K562 (cell line): ENCODE measurements around the gene ZSCAN2. TPM values are rescaled to one million over a fixed set of nuclear protein-coding genes. Genes with fewer than 3 reads are reported as not detected.

ENCODE experiments used
- ATAC-seq: fragments of 200-7000 bp; cut with Tn5 transposase; 3 replicates; pipeline ENCODE4 v1.9.1; 2020; ENCODE audit warnings: moderate library complexity
- BruUV-seq: library from RNA; stranded (reverse); fragments of 400-500 nt; replicated peaks from 2 replicates; lab custom pipeline; 2021; lab: Mats Ljungman, UMichigan
- CTCF ChIA-PET: fragments of 300-600 bp; formaldehyde crosslinking; extraction: SDS; loops from one replicate; lab custom pipeline; 2021; ENCODE audit warnings: low intra/inter-chr PET ratio; lab: Yijun Ruan, JAX
- POLR2A ChIA-PET: fragments of 300-600, 350-650 bp; sonication (Branson Sonifier 250); formaldehyde crosslinking; extraction: SDS; loops from one replicate; lab custom pipeline; 2021; ENCODE audit warnings: antibody characterized with exemption, inconsistent platforms; lab: Yijun Ruan, JAX
- DNase-seq, 4 experiments: peaks; one replicate each; pipeline versions ENCODE4 v3.0.0 to v3.0.0-alpha.2; 2011 to 2018; ENCODE audit warnings: low spot score in 3 of 4, mixed read lengths in 3 of 4; ENCODE audit errors: extremely low read depth in 1 of 4
- FAIRE-seq: peaks from 2 replicates; lab custom pipeline; 2011; peaks lifted over from hg19 to GRCh38; lab: Jason Lieb, UNC
- H2AFZ ChIP-seq: 2 replicates; pipeline ENCODE4 v1.6.0; 2011; ENCODE audit warnings: low read depth, low read length, control low read depth, inconsistent platforms
- H3K27ac ChIP-seq: fragments of 200-600 bp; 3 replicates; pipeline ENCODE4 v1.8.0; 2011; ENCODE audit warnings: low read depth, mild to moderate bottlenecking, control low read depth, inconsistent platforms, low read length, moderate library complexity, mixed read lengths; ENCODE audit errors: extremely low read depth
- H3K27me3 ChIP-seq, 2 experiments: fragments of 300-600 bp in 1 of 2; 2 replicates in 1 of 2; 3 replicates in 1 of 2; pipeline versions ENCODE4 v1.6.0 to v1.8.0; 2011; ENCODE audit warnings: inconsistent platforms in 2 of 2, low read length in 2 of 2, mild to moderate bottlenecking in 1 of 2, mixed read lengths in 1 of 2, moderate library complexity in 1 of 2; ENCODE audit not compliant: control insufficient read depth in 2 of 2, insufficient read depth in 2 of 2
- H3K36me3 ChIP-seq: fragments of 300-600 bp; 3 replicates; pipeline ENCODE4 v1.8.0; 2011; ENCODE audit warnings: mild to moderate bottlenecking, low read length, inconsistent platforms; ENCODE audit not compliant: control insufficient read depth, insufficient read depth
- H3K4me1 ChIP-seq, 2 experiments: fragments of 200-600 bp in 1 of 2; replicated peaks in 1 of 2; 2 replicates in 1 of 2; 3 replicates in 1 of 2; pipeline versions ENCODE4 v1.5.1 to v1.8.0; 2011; ENCODE audit warnings: inconsistent platforms in 2 of 2, low read length in 2 of 2, mild to moderate bottlenecking in 1 of 2, mixed read lengths in 1 of 2, moderate library complexity in 1 of 2; ENCODE audit not compliant: control insufficient read depth in 2 of 2, insufficient read depth in 2 of 2
- H3K4me2 ChIP-seq: 2 replicates; pipeline ENCODE4 v1.6.1; 2011; ENCODE audit warnings: low read length, control low read depth, inconsistent platforms, mixed read lengths; ENCODE audit not compliant: insufficient read depth
- H3K4me3 ChIP-seq: fragments of 200-600 bp; sonication (generic), shearing (Covaris generic); 2 replicates; pipeline ENCODE4 v1.5.1; 2016; ENCODE audit warnings: control low read depth, inconsistent platforms
- H3K79me2 ChIP-seq: fragments of 200-600 bp; 3 replicates; pipeline ENCODE4 v1.8.0; 2011; ENCODE audit warnings: low read length, inconsistent platforms; ENCODE audit not compliant: control insufficient read depth, insufficient read depth
- H3K9ac ChIP-seq, 2 experiments: 2 replicates each; pipeline versions ENCODE4 v1.6.0 to v1.6.1; 2011; ENCODE audit warnings: low read depth in 2 of 2, low read length in 2 of 2, control low read depth in 1 of 2, inconsistent platforms in 1 of 2, mild to moderate bottlenecking in 1 of 2, mixed read lengths in 1 of 2; ENCODE audit not compliant: insufficient read depth in 1 of 2
- H3K9me1 ChIP-seq: one replicate; pipeline ENCODE4 v1.6.0; 2011; ENCODE audit warnings: inconsistent platforms, mild to moderate bottlenecking, low read length, moderate library complexity; ENCODE audit not compliant: control insufficient read depth, insufficient read depth
- H3K9me3 ChIP-seq: replicated peaks from 2 replicates; pipeline ENCODE4 v1.5.1; 2011; ENCODE audit warnings: low read depth, low read length, inconsistent platforms; ENCODE audit not compliant: control insufficient read depth, insufficient read depth
- H4K20me1 ChIP-seq: replicated peaks from 2 replicates; pipeline ENCODE4 v1.6.1; 2011; ENCODE audit warnings: low read length, inconsistent platforms, mixed read lengths; ENCODE audit not compliant: control insufficient read depth, insufficient read depth
- C11orf30 ChIP-seq: fragments of 450-650 bp; IDR thresholded peaks from 2 replicates; pipeline ENCODE4 v1.6.1; 2016; ENCODE audit warnings: low read depth, mild to moderate bottlenecking
- HDAC2 ChIP-seq: fragments of 450-650 bp; IDR thresholded peaks from 2 replicates; pipeline ENCODE4 v1.6.1; 2016; ENCODE audit warnings: mild to moderate bottlenecking
- HMG20A ChIP-seq: fragments of 450-650 bp; formaldehyde crosslinking; conservative IDR thresholded peaks from 2 replicates; pipeline ENCODE4 v1.4.0; 2020; ENCODE audit warnings: mild to moderate bottlenecking, mixed read lengths
- IRF1 ChIP-seq: sonication (generic); formaldehyde crosslinking; IDR thresholded peaks from 2 replicates; pipeline ENCODE4 v1.8.0; 2022; ENCODE audit warnings: missing genetic modification reagents, mild to moderate bottlenecking, borderline replicate concordance
- NBN ChIP-seq: fragments of 450-650 bp; IDR thresholded peaks from 2 replicates; pipeline ENCODE4 v1.6.1; 2016; ENCODE audit warnings: low read depth, mild to moderate bottlenecking
- NFRKB ChIP-seq: fragments of 450-650 bp; IDR thresholded peaks from 2 replicates; pipeline ENCODE4 v1.6.1; 2016; ENCODE audit warnings: low read depth
- PHB2 ChIP-seq: fragments of 450-650 bp; IDR thresholded peaks from 2 replicates; pipeline ENCODE4 v1.6.1; 2017; ENCODE audit warnings: low read depth
- POLR2AphosphoS5 ChIP-seq: IDR thresholded peaks from 2 replicates; pipeline ENCODE4 v1.6.1; 2011; ENCODE audit warnings: mild to moderate bottlenecking, low read depth, low read length, moderate library complexity; ENCODE audit not compliant: control insufficient read depth, insufficient read depth
- SMAD1 ChIP-seq: fragments of 150-350 bp; IDR thresholded peaks from 2 replicates; pipeline ENCODE4 v1.6.1; 2014; ENCODE audit warnings: low read length, low read depth; ENCODE audit not compliant: partially characterized antibody
- SMARCC2 ChIP-seq: fragments of 450-650 bp; IDR thresholded peaks from 2 replicates; pipeline ENCODE4 v1.6.1; 2017; ENCODE audit warnings: antibody characterized with exemption, moderate library complexity, mild to moderate bottlenecking, low read depth
- TAL1 ChIP-seq: fragments of 450-650 bp; IDR thresholded peaks from 2 replicates; pipeline ENCODE4 v1.6.1; 2016; ENCODE audit warnings: mild to moderate bottlenecking
- ZNF12 ChIP-seq: sonication (generic); formaldehyde crosslinking; IDR thresholded peaks from 2 replicates; pipeline ENCODE4 v1.4.0; 2020; ENCODE audit warnings: mild to moderate bottlenecking, missing genetic modification reagents
- ZNF431 ChIP-seq: sonication (generic); formaldehyde crosslinking; IDR thresholded peaks from 2 replicates; pipeline ENCODE4 v1.8.0; 2022; ENCODE audit warnings: mild to moderate bottlenecking, missing genetic modification reagents
- ZNF76 ChIP-seq: fragments of 250-450 bp; sonication (Bioruptor Pico); IDR thresholded peaks from 2 replicates; pipeline ENCODE4 v1.4.0; 2020; ENCODE audit warnings: mild to moderate bottlenecking, moderate library complexity, borderline replicate concordance
- WGBS: fragments of 100-300 bp; shearing (Covaris generic); methylation state at CpG from one replicate; pipeline ENCODE4 v1.1.6; 2016; ENCODE audit warnings: low coverage, mixed read lengths; ENCODE audit not compliant: insufficient coverage; ENCODE audit errors: missing lambda C conversion rate; 5-methylcytosine and 5-hydroxymethylcytosine counted together
- in situ Hi-C: fragments of 300-500 bp; cut with MboI; formaldehyde crosslinking; loops from 4 replicates; pipeline ENCODE4 v1.15.0; 2018; ENCODE audit warnings: inconsistent platforms, mixed read lengths
- intact Hi-C: fragments of 100-400 bp; cut with micrococcal nuclease; formaldehyde crosslinking; loops from 2 replicates; pipeline ENCODE4 v1.14.2; 2022
- polyA plus RNA-seq, 8 experiments: library from polyadenylated mRNA; depleted of rRNA in 4 of 8; stranded (reverse) in 5 of 8; unstranded in 3 of 8; fragments of >200 nt; fragmentation: Nextera tagmentation in 2 of 8; fragmentation: Illumina TruSeq in 1 of 8; extraction: Ambion mirVana in 2 of 8; extraction: Trizol in 1 of 8; gene quantifications; 2 replicates each; pipeline versions ENCODE4 v1.2.1 to v1.2.3, GENCODE V29; 2011 to 2014; ENCODE audit warnings: inconsistent platforms in 1 of 8, missing spikeins in 1 of 8
- total RNA-seq, 7 experiments: library from RNA; depleted of rRNA in 6 of 7; stranded (reverse); fragments of >200 nt in 6 of 7; fragmentation: Illumina TruSeq in 2 of 7; extraction: Trizol in 2 of 7; gene quantifications; 2 replicates each; pipeline versions ENCODE4 v1.2.1 to v1.2.3, GENCODE V29; 2011 to 2021; ENCODE audit warnings: low replicate concordance in 1 of 7
- TF ChIP-seq, protein P1 (sequence below), 2 experiments: IDR thresholded peaks; 2 replicates each; pipeline ENCODE4 v1.6.1; 2011; ENCODE audit warnings: borderline replicate concordance in 1 of 2, control low read depth in 1 of 2, low read depth in 1 of 2, low read length in 1 of 2, mild to moderate bottlenecking in 1 of 2, mixed read lengths in 1 of 2, moderate library complexity in 1 of 2; ENCODE audit not compliant: insufficient read depth in 1 of 2, insufficient read length in 1 of 2, poor library complexity in 1 of 2, severe bottlenecking in 1 of 2; ENCODE audit errors: extremely low read depth in 1 of 2
- TF ChIP-seq, protein P2 (sequence below): fragments of 450-650 bp; formaldehyde crosslinking; IDR thresholded peaks from 2 replicates; pipeline ENCODE4 v1.4.0; 2020; ENCODE audit warnings: mild to moderate bottlenecking

The ZSCAN2 gene
- total and polyA plus RNA-seq, 9 of the 15 experiments (the other 6 are each of a cell fraction or from before 2014, with no cell fraction given), result 1.7 to 14.2 (median 6.6) TPM

DNA sequence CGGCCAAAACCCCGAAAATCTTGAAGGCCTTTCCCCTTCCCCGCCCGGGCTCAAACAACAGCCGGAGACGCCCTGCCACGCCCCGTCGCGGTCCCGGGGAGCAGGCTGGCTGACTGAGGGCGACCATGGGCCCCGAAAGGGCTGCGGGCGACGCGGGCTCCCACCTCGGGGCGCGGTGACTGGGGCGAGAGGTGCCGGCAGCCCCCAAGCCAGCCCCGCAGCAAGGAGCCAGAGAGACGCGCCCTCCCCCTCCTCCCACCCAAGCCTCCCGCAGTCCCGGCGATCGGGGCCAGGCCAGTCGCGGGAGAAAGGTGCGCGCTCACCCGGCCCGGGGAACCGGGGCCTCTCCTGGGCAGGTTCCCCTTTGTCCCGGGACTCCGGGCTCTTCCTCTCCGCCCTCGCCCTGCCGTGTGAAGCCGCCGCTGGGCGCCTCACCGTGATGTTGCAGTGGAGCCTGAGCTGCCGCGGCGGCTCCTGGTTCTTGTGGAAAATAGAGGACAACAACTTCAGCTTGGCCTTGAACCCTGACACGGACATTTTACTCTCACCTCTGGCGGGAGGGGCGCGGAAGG lies 30.6 kb upstream of the ZSCAN2 start:
- under 1% methylated on average over 40 of the region's 52 CpGs for WGBS
- H3K9me3 ChIP-seq, result no peaks in the 10 kb centered on the region
- H3K9me1 ChIP-seq, result no peaks in the 10 kb centered on the region
- peak overlapping the region; percentile 92 for H2AFZ ChIP-seq
- peaks cover 13% of the 10 kb centered on the region; the same call in 2 of the 3 replicates for H3K79me2 ChIP-seq
- BruUV-seq, result TSS peak; percentile 35
- in situ Hi-C loops, result loop anchor here (25.0 kb wide), 1 partner anchor 383 kb away; no protein-coding TSS in a partner anchor
- H3K27me3 ChIP-seq, result no peaks in the 10 kb centered on the region
- peak overlapping the region; percentile 80 to 92 for H3K9ac ChIP-seq
- H3K4me1 ChIP-seq, result peaks cover 0 to 20% of the 10 kb centered on the region in 2 experiments; a peak in 4 of 5 replicates
- DNase-seq (peak; percentile 64 to 68 (median 64)), ATAC-seq (peak; percentile 80), FAIRE-seq (no peak)
- peak overlapping the region; percentile 75 for H3K4me3 ChIP-seq
- H3K4me2 ChIP-seq, result peak overlapping the region; percentile 79
- H4K20me1 ChIP-seq, result no peaks in the 10 kb centered on the region
- ChIA-PET CTCF (no interaction called here), POLR2A (interaction anchor here (0.6 to 0.7 kb wide), 3 partner anchors 202 to 410 kb away, joined by 3 to 5 read pairs (median 3); no protein-coding TSS in a partner anchor)
- intact Hi-C loops, result no loop called here
- H3K36me3 ChIP-seq, result peaks cover 5% of the 10 kb centered on the region; the same call in 1 of the 3 replicates
- peak overlapping the region; percentile 88 for H3K27ac ChIP-seq
- no peak for TF ChIP-seq NBN
- 0 out of 2 replicates have a peak, but pooled peaks have one; percentile 10 for TF ChIP-seq ZNF12
- no peak for TF ChIP-seq HDAC2
- TF ChIP-seq TAL1, result no peak
- TF ChIP-seq, protein P1, sequence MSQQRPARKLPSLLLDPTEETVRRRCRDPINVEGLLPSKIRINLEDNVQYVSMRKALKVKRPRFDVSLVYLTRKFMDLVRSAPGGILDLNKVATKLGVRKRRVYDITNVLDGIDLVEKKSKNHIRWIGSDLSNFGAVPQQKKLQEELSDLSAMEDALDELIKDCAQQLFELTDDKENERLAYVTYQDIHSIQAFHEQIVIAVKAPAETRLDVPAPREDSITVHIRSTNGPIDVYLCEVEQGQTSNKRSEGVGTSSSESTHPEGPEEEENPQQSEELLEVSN (IDR thresholded peaks at IDR 0.05; ENCODE audit: borderline replicate concordance in 1 of 2, extremely low read depth in 1 of 2, insufficient read depth in 1 of 2, insufficient read length in 1 of 2, low read depth in 1 of 2, low read length in 1 of 2, poor library complexity in 1 of 2, severe bottlenecking in 1 of 2), result no peak
- no peak for TF ChIP-seq SMAD1
- TF ChIP-seq PHB2, result no peak
- TF ChIP-seq SMARCC2, result no peak
- TF ChIP-seq POLR2AphosphoS5, result 0 out of 2 replicates have a peak, but pooled peaks have one; percentile 22
- no peak for TF ChIP-seq ZNF431 (CRISPR knock-in tag)
- no peak for TF ChIP-seq ZNF76
- TF ChIP-seq HMG20A (CRISPR knock-in tag), result no peak
- peak; percentile 6; the same call in 1 of the 2 replicates for TF ChIP-seq NFRKB
- TF ChIP-seq, protein P2, sequence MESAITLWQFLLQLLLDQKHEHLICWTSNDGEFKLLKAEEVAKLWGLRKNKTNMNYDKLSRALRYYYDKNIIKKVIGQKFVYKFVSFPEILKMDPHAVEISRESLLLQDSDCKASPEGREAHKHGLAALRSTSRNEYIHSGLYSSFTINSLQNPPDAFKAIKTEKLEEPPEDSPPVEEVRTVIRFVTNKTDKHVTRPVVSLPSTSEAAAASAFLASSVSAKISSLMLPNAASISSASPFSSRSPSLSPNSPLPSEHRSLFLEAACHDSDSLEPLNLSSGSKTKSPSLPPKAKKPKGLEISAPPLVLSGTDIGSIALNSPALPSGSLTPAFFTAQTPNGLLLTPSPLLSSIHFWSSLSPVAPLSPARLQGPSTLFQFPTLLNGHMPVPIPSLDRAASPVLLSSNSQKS, result no peak
- no peak for TF ChIP-seq IRF1 (CRISPR knock-in tag)
- no peak for TF ChIP-seq C11orf30
